IMR-90 (cell line): ENCODE results near the gene RUSF1.
"Not testable (repeated sequence)": the region's sequence is repeated elsewhere in the genome, so short reads cannot be mapped to it uniquely, and the experiment has no call there.

Source experiments
- CTCF ChIP-seq: conservative IDR thresholded peaks from 2 replicates; pipeline ENCODE4 v1.5.1; 2012; ENCODE audit warnings: mild to moderate bottlenecking, low read depth, low read length, improper control_type of control experiment
- POLR2A ChIP-seq: IDR thresholded peaks from 2 replicates; pipeline ENCODE4 v1.6.1; 2012; ENCODE audit warnings: mild to moderate bottlenecking, low read depth, low read length

- TF ChIP-seq CTCF, POLR2A: not testable (repeated sequence)
These were observed 15.6 kb upstream of the RUSF1 start for GRCh38 chr16:31523768-31524167.
